ENCODE data around the gene EFCAB10.

DNA sequence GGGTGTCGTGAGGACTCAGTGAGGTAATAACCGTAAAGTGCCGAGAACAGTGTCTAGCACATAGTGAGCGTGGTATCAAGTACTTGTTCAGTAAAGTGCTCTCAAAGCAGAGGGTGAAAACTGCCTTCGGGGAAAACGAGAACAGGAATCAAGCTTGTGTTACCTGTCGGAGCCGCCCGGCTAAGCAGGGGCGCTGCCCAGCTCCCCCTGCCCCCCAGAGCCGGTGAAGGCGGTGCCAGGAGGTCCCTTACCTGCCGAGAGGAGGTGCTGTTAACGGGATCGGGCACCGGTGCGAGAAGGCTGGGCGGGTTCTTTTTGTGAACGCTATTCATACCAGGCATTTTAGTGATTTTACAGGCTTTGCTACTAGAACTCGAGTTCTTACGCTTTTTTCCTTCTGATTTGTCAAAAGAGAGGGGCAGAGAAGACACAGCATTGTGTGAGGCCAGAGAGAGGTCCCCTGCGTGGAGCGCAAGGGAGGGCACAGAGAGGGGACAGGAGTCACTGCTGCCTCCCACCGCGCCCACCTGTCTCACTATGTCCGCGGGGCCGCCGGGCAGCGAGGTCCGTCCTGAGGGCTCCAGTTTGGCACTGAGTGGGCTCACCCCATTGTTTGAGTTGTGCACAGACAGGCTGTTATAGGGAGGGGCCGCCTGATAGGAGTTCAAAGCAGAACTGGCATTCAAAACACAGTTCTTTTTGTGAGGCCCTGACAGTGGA is 32.5 kb upstream of the EFCAB10 start:
- TF ChIP-seq, protein P1, sequence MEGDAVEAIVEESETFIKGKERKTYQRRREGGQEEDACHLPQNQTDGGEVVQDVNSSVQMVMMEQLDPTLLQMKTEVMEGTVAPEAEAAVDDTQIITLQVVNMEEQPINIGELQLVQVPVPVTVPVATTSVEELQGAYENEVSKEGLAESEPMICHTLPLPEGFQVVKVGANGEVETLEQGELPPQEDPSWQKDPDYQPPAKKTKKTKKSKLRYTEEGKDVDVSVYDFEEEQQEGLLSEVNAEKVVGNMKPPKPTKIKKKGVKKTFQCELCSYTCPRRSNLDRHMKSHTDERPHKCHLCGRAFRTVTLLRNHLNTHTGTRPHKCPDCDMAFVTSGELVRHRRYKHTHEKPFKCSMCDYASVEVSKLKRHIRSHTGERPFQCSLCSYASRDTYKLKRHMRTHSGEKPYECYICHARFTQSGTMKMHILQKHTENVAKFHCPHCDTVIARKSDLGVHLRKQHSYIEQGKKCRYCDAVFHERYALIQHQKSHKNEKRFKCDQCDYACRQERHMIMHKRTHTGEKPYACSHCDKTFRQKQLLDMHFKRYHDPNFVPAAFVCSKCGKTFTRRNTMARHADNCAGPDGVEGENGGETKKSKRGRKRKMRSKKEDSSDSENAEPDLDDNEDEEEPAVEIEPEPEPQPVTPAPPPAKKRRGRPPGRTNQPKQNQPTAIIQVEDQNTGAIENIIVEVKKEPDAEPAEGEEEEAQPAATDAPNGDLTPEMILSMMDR (IDR thresholded peaks at IDR 0.05 in 8 of 11, conservative IDR thresholded peaks at IDR 0.05 in 3 of 11) = no peak
- TF ChIP-seq POLR2A (IDR thresholded peaks at IDR 0.05) (no peak), POLR2AphosphoS5 (IDR thresholded peaks at IDR 0.05) (peak in 1 of 3 donors; percentile 22)

Measured in spleen (tissue), 7 donors.